OCI-M1 (cell line): ENCODE measurements around the gene FUCA1.

Source experiments
- DNase-seq: peaks from one replicate; lab custom pipeline; 2025; lab: John Stamatoyannopoulos, UW

Gene FUCA1

DNA sequence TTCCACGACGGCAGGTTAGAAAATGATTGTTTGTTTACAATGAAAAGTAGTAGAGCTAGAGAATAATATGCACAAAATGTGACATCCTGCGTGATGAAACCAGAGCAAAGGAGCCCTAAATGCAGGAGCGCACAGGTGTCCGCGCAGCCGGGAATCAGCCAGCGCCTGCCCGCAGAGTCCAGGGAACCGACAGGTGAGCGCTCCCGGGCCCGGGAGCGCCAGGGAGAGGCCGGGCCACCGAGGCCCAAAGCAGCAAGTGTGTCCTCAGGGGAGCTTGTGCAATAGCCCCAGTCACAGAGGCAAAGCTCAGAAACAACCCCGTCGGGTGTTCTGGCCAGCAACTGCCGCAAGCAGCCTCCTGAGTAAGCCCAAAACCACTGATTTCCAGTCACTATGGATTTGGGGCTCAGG lies 66.7 kb downstream of the FUCA1 start:
- DNase-seq: no peak

DNA sequence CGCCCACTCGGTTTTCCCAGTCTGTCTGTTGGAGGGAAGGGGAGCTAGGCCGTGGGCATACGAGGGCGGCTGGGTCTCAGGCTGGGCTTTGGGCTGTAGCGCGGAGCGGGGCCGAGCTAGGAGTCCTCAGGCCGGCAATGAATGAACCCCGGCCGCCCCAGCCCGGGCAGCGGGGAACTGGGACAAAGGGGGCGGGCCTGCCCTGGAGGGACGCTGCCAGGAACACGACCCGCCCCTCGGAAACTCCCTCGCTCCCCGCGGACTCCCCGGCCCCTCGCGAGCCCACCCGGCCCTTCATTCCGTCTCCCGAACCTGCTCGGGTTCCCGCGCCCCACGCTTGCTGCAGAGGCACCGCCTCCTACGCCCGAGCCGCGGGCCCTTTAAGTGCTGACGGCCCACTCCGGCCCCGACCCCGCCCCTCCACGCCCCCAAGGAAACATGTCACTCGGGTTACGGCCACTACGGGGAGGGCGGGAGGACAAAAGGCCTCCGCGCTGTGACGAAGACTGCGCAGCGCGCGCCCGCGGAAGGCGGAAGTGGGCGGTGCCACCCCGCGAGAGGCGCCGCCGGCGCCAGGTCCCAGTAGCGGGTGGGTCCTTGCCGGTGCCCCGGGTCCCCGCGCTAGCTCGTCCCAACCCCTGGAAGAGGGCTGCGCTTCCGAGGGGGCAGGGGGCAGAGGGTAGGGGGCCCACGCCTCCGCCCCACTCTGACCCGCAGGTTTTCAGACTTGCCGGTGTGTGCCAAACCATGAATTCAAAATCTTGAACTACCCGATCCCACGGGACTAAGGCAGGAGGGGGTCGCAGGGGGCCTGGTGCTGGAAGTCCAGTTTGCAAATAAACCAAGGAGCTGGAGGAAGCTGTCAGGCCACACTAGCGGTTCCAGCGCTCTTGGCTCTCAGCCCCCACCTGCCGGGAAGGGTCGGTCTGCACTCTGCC lies 67.4 kb downstream of the FUCA1 start, which contains the start of gene GALE:
Gene GALE, minus strand, starts transcription at position 355 of the 938 bp plus-strand sequence. CDS start 1,747 bp downstream, outside the sequence.
- DNase-seq: peak; percentile 96

DNA sequence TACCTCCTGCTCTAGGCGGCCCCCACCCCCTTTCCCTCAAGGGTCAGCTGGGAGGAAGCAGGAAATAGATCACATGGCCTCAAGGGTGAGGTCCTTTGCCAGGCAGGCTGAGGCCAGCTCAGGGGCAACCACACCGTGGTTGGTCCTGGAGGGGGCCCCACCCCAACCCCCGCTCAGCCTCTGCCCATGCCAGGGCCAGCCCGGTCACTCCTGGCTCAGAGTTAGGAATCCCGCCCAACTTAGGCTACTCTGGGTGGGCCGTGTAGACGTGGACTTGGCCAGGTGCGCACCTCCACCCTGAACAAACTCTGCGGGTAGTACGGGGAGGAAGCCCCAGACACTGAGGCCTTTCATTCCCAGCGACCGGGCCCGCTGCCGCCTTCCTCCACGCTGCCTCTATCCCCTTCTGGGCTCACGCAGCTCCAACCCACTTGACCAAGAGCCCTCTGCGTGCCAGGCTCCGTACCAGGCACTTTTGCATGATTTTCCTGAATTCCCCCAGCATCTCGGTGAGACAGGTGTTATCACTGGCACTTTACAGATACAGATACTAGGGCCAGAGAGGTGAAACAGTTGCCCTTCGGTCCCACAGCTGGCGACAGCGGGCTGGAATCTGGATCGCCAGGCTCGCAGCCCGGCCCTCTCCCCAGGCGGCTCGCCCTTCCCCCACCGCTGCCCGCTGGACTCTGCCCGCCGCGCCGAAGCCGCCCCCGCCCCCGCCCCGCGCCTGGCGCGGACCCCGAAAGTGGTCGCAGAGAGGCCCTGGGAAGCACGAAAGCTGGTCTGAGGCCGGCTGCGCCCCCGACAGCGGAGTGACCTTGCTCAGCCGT lies 68.3 kb downstream of the FUCA1 start:
- DNase-seq: peak; percentile 55

DNA sequence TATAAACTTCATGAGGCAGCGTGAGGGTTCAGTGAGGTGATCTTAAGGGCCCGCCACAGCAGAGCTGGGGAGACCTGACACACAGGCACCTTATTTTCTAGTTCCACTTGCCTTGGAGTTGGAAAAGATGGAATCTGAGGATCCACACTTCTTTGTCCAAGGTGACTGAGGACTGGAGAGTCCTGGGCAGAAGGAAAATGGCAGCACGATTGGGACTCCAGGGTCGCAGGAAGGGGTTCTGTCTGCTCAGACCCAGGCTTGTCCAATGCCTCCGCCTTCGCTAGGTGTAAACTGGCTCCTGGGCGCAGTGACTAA lies 68.9 kb downstream of the FUCA1 start:
- DNase-seq: no peak

DNA sequence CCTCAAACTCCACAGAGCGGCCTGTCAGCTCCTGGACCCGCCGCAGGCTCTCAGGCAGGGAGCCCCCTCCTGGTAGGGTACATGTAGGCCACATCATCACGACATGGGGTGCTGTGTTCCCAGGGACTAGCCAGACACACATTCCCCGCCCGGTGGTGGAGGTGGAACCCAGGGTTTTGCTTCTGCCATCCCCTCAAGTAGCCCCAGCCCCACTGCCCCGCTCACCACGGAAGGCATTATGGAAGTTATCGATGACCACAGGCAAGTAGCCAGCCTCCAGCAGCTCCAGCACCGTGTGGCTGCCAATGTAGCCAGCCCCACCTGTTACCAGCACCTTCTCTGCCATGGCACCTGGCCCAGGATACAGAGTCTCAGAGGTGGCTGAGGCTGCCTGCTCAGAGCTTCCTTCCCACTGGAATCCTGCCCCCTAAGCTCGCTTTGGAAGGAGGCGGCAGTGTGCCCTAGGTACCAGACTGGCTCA lies 69.4 kb downstream of the FUCA1 start:
- no peak for DNase-seq

DNA sequence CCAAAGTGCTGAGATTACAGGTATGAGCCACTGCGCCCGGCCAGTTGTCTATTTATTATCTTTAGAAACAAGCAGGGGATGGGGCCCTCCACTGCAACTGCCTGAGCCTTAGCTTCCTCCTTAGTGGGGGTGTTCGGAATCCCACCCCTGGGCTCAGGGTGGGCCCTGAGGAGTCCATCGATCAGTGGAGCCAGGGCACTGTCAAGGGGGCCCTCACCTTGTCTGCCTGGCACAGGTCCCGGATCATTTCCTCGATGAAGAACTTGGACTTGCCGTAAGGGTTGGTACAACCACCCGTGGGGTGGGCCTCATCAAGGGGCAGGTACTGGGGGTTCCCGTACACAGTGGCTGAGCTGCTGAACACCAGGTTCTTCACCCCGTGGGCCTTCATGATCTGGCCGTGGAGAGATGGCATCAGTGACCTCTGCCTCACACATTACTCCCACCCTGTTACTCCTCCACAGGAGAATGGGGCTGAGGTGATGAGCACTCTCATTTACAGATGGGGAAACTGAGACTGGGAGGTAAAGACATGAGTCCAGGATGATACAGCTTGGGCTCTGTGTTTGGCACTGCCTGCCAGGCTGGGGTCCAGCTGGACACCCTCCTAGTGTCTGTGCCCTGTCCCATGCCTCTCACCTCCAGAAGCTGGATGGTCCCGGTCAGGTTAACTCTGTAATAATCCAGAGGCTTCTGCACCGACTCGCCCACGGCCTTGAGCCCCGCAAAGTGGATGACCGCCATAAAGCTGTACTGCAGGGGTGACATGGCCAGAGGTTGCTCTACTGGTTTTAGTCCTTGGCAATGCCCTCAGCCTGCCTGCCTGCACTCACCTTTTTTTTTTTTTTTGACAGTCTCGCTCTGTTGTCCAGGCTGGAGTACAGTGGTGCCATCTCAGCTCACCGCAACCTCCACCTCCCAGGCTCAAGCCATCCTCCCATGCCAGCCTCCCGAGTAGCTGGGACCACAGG lies 70.3 kb downstream of the FUCA1 start:
- DNase-seq: no peak

DNA sequence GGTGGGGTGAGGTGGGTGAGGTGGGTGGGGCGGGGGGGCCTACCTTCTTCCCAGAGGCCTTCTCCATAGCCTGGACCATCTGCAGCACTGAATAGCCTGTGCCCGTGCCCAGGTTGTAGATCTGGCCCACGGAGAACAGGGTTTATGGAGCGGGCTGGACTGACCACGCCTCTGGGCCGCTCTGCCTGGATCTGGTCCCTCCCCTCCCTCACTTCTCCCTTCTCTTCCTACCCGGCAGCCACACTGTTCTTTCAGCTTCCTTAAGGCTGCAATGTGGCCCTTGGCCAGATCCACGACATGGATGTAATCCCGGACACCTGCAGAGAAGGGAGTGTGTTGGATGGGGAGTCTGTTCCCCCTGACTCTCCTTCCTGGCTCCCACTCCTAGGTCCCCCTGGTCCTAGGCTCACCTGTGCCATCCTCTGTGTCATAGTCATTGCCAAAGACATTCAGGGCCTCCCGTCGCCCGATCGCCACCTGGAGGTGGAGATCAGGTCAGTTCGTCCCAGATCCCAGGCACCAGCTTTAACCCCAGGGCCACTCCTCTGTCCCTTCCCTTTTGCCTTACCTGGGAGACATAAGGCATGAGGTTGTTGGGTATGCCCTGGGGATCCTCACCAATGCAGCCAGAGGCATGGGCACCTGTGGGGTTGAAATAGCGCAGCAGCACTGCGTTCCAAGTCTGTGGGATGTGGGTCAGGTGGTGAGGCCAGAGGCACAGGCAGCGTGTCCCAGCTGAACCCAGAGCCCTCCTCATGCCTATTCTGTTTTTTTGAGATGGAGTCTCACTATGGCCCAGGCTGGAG lies 71.4 kb downstream of the FUCA1 start:
- no peak for DNase-seq

DNA sequence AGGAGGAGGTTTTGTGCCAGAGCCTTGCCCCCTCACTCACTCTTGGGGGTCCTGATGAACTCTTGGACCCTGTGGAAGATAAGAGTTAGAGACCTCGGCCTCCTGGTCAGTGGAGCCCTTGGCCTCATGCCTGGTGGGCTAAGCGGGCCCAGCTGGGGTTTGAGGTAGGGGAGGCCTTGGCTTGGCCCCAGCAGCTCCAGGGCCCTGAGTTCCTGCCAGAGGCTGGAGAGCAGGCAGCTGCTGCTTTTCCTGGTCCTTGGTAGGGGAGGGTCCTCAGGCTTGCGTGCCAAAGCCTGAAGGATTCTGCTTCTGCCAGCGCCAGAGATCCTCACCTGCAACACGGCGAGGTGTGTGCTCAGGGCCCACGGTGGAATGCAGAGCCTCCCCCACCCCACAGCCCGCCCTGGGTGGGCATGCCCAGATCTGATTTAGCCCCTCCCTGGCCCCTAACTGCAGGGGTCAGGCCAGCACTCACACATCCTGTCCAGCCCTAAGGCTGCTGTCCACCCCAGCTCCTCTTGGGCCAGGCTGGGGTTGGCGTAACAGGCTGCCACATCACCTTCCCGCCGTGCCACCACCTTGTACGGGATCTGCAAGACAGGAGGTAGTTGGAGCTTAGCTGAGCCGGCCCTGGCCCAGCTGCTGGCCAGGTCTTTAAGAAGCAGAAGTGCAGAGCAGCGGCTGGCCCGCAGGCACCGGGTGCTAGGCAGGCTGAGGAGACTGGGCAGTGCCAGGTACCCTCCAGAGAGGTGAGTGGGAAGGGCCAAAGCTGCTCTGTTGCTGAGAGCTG lies 72.2 kb downstream of the FUCA1 start:
- DNase-seq: no peak
